Iris pigment epithelial cell (primary cell): ENCODE results near the gene FDPS.
"Not testable (repeated sequence)": the region's sequence is repeated elsewhere in the genome, so short reads cannot be mapped to it uniquely, and the experiment has no call there.

Experiments used
- DNase-seq: peaks from one replicate; pipeline ENCODE4 v3.0.0-alpha.2; 2011; ENCODE audit warnings: low read depth

Gene FDPS

GRCh38 chr1:155320252-155320651 is 11.6 kb downstream of the FDPS start:
- no peak for DNase-seq

DNA sequence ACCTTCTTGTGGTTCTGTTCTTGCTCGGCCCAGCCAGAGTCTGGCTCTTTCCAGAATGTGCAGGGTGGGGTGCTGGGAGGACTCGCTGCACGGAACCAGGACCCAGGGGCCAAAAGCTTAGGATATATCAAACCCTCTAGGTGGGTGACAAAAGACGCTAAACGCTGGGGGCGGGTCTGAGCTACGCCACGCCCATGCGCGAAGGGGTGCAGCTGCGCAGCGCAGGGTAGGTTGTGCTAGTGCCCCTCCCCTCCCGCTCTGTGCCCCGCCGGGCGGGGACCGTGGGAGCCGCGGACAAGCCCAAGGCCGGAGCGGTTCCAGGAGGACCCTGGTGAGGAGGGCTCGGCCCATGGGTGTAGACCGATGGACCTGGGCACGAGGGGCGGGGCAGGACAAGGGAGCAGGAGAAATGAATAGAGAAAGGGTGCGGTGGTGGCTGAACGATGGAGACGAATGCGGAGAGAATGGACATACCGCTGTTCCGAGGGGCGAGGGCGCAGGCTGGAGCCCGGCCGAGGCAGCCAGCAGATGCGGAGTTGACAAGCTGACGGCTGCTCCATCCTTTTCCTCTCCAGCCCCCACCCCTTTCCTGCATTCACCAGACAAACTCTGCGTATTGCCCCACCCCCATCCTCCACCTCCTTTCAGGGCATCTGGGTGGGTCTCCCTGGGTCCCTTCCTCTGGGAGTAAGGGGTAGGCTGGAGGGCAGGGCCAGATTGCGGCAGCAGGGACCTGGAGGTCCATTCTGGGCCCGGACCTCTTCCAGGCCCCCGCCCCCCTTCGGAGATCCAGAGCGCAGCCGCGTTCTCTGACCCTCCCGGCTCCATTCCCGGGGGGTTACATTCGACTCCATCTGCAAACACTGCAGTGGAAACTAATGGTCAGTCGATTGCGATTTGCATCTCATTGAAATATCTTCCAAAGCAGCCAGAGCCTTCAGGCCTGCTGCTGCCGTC is 12.3 kb downstream of the FDPS start, which contains the start of gene RUSC1:
Gene RUSC1, plus strand, starts transcription at position 234 of the 957 bp plus-strand sequence. CDS start 880 bp downstream, outside the sequence.
- peak; percentile 62 for DNase-seq

DNA sequence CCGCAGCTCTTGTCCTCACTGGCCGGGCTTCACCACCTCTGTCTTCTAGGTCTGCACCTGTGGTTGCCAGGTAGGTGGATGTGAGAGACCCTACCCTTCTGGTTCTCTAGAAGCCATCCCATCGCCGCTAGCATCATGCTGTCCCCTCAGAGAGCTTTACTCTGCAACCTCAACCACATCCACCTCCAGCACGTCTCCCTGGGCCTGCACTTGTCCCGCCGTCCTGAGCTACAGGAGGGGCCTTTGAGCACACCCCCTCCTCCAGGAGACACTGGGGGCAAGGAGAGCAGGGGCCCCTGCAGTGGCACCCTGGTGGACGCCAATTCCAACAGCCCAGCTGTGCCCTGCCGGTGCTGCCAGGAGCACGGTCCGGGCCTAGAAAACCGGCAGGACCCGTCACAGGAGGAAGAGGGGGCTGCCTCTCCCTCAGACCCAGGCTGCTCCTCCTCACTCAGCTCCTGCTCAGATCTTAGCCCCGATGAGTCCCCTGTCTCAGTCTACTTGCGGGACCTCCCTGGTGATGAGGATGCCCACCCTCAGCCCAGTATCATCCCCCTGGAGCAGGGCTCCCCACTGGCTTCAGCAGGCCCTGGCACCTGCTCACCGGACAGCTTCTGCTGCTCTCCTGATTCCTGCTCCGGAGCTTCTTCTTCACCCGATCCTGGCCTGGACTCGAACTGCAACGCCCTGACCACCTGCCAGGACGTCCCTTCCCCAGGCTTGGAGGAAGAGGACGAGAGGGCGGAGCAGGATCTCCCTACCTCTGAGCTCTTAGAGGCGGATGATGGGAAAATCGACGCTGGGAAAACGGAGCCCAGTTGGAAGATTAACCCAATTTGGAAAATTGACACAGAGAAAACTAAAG is 13.2 kb downstream of the FDPS start:
- peak; percentile 15 for DNase-seq

DNA sequence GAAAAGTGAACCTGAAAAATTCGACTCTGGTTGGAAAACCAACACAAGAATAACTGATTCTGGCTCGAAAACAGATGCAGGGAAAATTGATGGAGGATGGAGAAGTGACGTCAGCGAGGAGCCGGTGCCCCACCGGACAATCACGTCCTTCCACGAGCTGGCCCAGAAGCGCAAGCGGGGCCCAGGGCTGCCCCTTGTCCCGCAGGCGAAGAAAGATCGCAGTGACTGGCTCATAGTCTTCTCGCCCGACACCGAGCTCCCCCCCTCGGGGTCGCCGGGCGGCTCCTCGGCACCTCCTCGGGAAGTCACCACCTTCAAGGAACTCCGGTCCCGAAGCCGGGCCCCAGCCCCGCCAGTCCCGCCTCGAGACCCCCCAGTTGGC is 13.9 kb downstream of the FDPS start:
- DNase-seq: peak; percentile 37

GRCh38 chr1:155322953-155323728 is 14.5 kb downstream of the FDPS start:
- peak; percentile 88 for DNase-seq

- peak; percentile 94 for DNase-seq
These were observed 15.0 kb downstream of the FDPS start for GRCh38 chr1:155323729-155324036.

DNA sequence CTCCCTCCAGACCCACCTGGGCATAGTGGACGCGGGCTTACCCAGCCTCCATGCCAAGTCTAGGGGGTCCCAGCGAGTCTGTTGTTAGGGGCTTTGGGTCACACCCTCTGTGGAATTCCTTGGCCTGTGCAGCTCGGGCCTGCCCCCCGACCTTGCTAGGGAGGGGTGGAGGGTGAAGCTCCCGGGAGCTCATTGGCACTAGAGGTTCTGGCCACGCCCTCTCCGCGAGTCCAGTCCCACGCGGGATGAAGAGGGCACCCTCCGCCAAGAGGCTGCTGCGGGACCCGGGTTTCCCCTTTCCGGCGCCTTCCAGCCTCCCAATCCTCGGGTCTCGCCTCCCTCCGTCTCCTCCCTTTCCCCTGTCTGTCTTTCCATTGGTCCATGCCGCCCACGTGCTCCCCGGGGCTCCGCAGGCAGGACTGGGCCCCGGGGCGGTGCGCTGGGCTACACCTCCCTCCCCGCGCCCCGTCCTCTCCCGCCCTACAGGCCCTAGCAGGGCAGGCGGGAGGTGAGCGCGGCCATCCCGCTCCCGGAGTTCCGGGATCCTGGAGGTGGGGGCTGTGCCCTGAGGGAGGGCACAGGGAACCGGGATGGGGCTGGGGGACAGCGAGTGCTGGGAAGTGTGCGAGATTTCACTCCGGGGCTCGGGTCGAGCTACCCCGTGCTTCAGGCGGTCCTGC is 15.5 kb downstream of the FDPS start:
- DNase-seq: peak; percentile 97

DNA sequence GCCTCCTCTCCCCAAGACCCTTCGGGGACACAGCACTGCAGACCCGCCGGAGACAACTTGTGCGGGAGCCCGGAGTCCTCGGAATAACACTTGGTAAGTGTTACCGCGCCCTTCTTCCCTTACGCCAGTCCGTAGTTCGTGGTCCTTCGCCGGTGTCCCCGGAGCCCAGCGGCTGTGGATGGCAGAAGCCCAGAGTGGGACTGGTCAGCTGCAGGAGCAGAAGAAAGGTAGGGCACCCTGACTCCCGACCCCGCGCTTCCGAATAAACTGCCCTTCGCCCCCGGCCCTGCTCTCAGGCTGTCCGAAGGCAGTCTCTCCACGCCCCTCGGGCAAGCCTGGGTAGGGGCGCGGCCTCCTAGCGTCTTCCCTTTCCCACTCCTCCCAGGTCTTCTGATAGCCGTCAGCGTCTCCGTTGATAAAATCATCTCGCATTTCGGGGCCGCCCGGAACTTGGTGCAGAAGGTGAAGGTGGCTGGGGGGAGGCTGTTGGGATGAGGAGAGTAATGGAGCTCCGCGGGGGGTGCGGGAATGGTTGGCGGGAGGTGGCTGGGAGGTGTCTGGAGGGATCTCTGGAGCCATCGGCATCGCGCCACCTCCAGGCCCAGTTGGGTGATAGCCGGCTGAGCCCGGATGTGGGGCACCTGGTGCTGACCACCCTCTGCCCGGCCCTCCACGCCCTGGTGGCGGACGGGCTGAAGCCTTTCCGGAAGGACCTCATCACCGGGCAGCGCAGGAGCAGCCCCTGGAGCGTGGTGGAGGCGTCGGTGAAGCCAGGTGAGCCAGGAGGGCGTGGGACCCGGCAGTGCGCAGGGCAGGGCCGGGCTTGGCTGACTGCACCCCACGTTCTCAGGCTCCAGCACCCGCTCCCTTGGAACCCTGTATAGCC is 16.3 kb downstream of the FDPS start:
- DNase-seq: peak; percentile 44

GRCh38 chr1:155325603-155325893 is 16.9 kb downstream of the FDPS start:
- DNase-seq: no peak

- DNase-seq: no peak
These were observed 17.4 kb downstream of the FDPS start for GRCh38 chr1:155326020-155326526.

DNA sequence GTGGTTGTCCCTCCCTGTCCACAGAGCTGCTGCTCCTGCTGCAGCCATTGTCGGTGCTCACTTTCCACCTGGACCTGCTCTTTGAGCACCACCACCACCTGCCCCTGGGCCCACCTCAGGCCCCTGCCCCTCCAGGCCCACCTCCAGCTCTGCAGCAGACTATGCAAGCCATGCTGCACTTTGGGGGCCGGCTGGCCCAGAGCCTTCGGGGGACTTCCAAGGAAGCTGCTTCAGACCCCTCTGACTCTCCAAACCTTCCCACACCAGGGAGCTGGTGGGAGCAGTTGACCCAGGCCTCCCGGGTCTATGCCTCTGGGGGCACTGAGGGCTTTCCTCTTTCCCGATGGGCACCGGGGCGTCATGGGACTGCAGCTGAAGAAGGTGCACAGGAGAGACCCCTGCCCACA is 18.0 kb downstream of the FDPS start:
- no peak for DNase-seq

GRCh38 chr1:155327981-155328380 is 19.3 kb downstream of the FDPS start:
- no peak for DNase-seq

GRCh38 chr1:155328856-155329255 is 20.2 kb downstream of the FDPS start:
- DNase-seq: not testable (repeated sequence)

DNA sequence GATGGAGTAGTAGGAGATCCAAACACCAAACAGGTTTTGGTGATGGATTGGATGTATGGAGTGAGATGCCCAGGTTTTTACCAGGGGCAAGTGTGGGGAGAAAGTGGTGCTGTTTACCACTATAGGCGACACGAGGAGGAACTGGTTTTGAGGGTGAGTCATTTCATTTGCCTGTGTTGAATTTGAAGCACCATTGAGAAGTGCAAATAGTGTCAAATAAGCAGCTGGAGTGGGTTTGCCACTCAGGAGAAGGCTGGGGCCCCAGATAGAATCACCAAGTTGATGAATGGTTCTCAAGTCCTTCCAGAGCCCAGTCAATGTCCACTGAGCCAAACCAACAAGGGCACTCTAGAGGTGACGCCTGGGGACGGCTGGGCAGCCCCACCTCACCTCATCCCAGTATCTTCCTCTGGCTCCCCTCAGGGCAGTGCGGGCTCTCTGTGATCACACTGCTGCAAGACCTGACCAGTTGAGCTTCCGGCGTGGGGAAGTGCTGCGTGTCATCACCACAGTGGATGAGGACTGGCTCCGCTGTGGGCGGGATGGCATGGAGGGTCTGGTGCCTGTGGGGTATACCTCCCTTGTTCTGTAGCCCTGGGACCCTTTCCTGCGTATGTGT is 21.4 kb downstream of the FDPS start:
- DNase-seq: peak; percentile 13

GRCh38 chr1:155334962-155335361 is 26.3 kb downstream of the FDPS start:
- no peak for DNase-seq

- peak; percentile 36 for DNase-seq
These were observed 30.9 kb downstream of the FDPS start for GRCh38 chr1:155339515-155340097.

DNA sequence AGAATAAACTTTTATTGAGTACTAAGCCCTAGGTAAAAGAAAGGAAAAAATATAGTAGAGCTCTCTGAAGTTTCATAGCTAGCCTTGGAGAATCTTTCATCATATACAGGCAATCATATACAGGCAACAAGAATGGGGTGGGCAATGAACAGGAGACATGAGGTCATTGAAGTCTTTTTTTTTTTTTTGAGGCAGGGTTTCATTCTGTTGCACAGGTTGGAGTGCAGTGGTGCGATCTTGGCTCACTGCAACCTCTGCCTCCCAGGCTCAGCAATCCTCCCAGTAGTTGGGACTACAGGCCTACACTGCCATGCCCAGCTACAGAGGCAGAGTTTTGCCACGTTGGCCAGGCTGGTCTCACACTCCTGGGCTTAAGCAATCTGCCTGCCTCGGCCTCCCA is 34.2 kb downstream of the FDPS start:
- DNase-seq: no peak

DNA sequence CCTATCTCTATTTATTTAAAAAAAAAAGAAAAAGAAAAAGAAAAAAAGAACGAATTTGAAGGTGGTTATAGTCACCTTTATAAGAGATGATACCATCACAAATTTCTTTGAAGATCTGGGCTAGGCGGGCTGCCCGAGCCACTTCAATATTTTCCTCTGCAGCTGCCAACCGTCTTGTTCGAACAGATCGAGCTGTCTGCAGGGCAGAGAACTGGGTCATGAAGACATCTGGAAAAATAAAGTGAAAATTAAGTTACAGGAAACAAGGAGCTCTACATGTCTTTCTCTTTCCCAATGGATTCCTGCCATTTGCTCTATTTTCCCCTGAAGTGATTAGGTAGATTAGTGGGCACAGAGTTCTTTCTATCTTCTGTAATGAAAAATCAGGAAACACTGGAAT is 44.0 kb downstream of the FDPS start:
- DNase-seq: no peak

GRCh38 chr1:155360051-155360450 is 51.4 kb downstream of the FDPS start:
- no peak for DNase-seq
